Measurements from ENCODE around the gene TTC32.

The TTC32 gene

GRCh38 chr2:19873014-19873413 is 28.8 kb downstream of the TTC32 start:
- no peak for DNase-seq

- DNase-seq: no peak
Observed at GRCh38 chr2:19872302-19872701, 29.5 kb downstream of the TTC32 start.

GRCh38 chr2:19871836-19872235 is 29.9 kb downstream of the TTC32 start:
- DNase-seq: no peak

GRCh38 chr2:19870792-19871191 is 31.0 kb downstream of the TTC32 start:
- no peak for DNase-seq

- peak; percentile 43 for DNase-seq
Observed at GRCh38 chr2:19868701-19869580, 32.8 kb downstream of the TTC32 start.

GRCh38 chr2:19868224-19868623 is 33.6 kb downstream of the TTC32 start:
- no peak for DNase-seq

GRCh38 chr2:19866771-19867170 is 35.0 kb downstream of the TTC32 start:
- DNase-seq: no peak

- no peak for DNase-seq
Observed at GRCh38 chr2:19865151-19865550, 36.6 kb downstream of the TTC32 start.

- no peak for DNase-seq
Observed at GRCh38 chr2:19864381-19864780, 37.4 kb downstream of the TTC32 start.

GRCh38 chr2:19863303-19864041 is 38.3 kb downstream of the TTC32 start:
- no peak for DNase-seq

GRCh38 chr2:19861813-19862212 is 40.0 kb downstream of the TTC32 start:
- DNase-seq: no peak

GRCh38 chr2:19860022-19860421 is 41.8 kb downstream of the TTC32 start:
- DNase-seq: no peak

GRCh38 chr2:19859565-19859964 is 42.2 kb downstream of the TTC32 start:
- DNase-seq: no peak

- DNase-seq: no peak
Observed at GRCh38 chr2:19857806-19858205, 44.0 kb downstream of the TTC32 start.

- DNase-seq: no peak
Observed at GRCh38 chr2:19857100-19857499, 44.7 kb downstream of the TTC32 start.

- DNase-seq: no peak
Observed at GRCh38 chr2:19855542-19856431, 46.0 kb downstream of the TTC32 start.

- DNase-seq: no peak
Observed at GRCh38 chr2:19854596-19855541, 46.9 kb downstream of the TTC32 start.

GRCh38 chr2:19851116-19851695 is 50.6 kb downstream of the TTC32 start:
- DNase-seq: no peak

- no peak for DNase-seq
Observed at GRCh38 chr2:19850056-19851050, 51.4 kb downstream of the TTC32 start.

GRCh38 chr2:19848952-19849351 is 52.8 kb downstream of the TTC32 start:
- no peak for DNase-seq

Measured in NCI-H526 treated with DMSO at 0.1 percent for 48 hours (cell line).